ENCODE results near the gene TRIM52.
"Not testable (repeated sequence)": the region's sequence is repeated elsewhere in the genome, so short reads cannot be mapped to it uniquely, and the experiment has no call there.

DNA sequence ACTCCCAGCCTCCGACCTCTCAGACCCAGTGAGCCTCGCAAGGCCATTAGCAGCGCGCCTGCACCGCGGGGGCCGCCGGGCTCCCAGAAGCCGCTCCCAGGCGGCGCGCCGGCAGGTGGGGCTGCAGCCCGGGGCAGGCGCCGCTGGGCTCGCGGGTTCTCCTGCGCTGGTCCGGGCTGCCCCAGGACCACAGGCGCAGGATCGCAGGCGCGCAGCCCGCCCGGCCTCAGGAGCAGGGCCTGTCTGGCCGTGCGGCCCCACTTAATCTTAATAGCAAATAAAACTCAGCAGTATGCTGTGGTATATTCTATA, 12.4 kb upstream of the TRIM52 start:
- TF ChIP-seq ARNTL (CRISPR knock-in tag; IDR thresholded peaks at IDR 0.05; ENCODE audit: borderline replicate concordance, low read depth); BACH2 (CRISPR knock-in tag; IDR thresholded peaks at IDR 0.05; ENCODE audit: borderline replicate concordance): not testable (repeated sequence)
